Right atrium auricular region (tissue), 2 donors: ENCODE measurements around the gene ALDOC. TPM values are rescaled to one million over a fixed set of nuclear protein-coding genes. Genes with fewer than 3 reads are reported as not detected.
"Not testable (repeated sequence)": the region's sequence is repeated elsewhere in the genome, so short reads cannot be mapped to it uniquely, and the experiment has no call there.

Source experiments
- DNase-seq: peaks from one replicate; pipeline ENCODE4 v3.0.0-alpha.2; 2019; ENCODE audit warnings: low spot score
- H3K27ac ChIP-seq, 2 donors: fragments of 200-600 bp; sonication (generic); 1 replicate in 1 of 2; 2 replicates in 1 of 2; pipeline ENCODE4 v1.5.1; 2016 to 2019
- H3K27me3 ChIP-seq, 2 donors: fragments of 200-600 bp; sonication (generic); one replicate each; pipeline versions ENCODE4 v1.5.1 to v1.6.0; 2017 to 2019
- H3K36me3 ChIP-seq: fragments of 200-600 bp; sonication (generic); one replicate; pipeline ENCODE4 v1.5.1; 2016
- H3K4me1 ChIP-seq, 2 donors: fragments of 200-600 bp; sonication (generic); one replicate each; pipeline versions ENCODE4 v1.5.1 to v1.6.0; 2017 to 2019
- H3K4me3 ChIP-seq, 2 donors: fragments of 200-600 bp; sonication (generic); 1 replicate in 1 of 2; 2 replicates in 1 of 2; pipeline ENCODE4 v1.5.1; 2017 to 2019; ENCODE audit warnings: mild to moderate bottlenecking in 1 of 2, moderate library complexity in 1 of 2
- H3K9me3 ChIP-seq, 2 donors: fragments of 200-600 bp; sonication (generic); one replicate each; pipeline ENCODE4 v1.5.1; 2019
- total RNA-seq, 2 donors: library from RNA; depleted of rRNA; stranded (reverse); fragments of >200 nt; gene quantifications; one replicate each; pipeline ENCODE4 v1.1.0, GENCODE V29; 2016
- TF ChIP-seq, protein P1 (sequence below), 2 donors: fragments of 200-600 bp; sonication (generic); IDR thresholded peaks; one replicate each; pipeline ENCODE4 v1.5.1; 2019; ENCODE audit warnings: antibody characterized with exemption in 2 of 2

The ALDOC gene
- total RNA-seq, 2 donors from 2014 or later = 355 to 363 TPM

DNA sequence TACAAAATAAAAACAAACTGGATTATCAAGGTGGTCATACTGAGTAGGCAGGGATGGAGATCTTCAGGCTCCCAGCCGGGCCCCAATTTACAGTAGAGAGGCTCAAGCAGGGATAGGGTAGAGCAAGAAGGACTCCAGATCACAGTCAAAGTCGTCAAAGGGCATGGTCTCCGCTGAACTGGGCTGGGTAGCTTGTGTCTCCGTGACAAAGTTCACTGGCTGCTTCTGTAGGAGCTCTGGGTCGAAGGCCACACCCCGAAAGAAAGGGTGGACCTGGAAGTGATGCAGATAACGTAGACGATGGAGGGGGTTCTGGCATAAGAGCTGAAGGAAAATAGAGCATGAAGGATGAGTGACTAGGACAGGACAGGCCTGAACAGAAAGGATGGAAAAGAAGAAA, 33.7 kb upstream of the ALDOC start:
- DNase-seq = no peak
- Histone ChIP-seq H3K36me3 (peaks cover 15% of the 10 kb centered on the region), H3K4me3 (no peak overlapping the region), H3K27ac (no peak overlapping the region), H3K9me3 (no peaks in the 10 kb centered on the region), H3K4me1 (no peaks in the 10 kb centered on the region), H3K27me3 (no peaks in the 10 kb centered on the region)
- TF ChIP-seq, protein P1, sequence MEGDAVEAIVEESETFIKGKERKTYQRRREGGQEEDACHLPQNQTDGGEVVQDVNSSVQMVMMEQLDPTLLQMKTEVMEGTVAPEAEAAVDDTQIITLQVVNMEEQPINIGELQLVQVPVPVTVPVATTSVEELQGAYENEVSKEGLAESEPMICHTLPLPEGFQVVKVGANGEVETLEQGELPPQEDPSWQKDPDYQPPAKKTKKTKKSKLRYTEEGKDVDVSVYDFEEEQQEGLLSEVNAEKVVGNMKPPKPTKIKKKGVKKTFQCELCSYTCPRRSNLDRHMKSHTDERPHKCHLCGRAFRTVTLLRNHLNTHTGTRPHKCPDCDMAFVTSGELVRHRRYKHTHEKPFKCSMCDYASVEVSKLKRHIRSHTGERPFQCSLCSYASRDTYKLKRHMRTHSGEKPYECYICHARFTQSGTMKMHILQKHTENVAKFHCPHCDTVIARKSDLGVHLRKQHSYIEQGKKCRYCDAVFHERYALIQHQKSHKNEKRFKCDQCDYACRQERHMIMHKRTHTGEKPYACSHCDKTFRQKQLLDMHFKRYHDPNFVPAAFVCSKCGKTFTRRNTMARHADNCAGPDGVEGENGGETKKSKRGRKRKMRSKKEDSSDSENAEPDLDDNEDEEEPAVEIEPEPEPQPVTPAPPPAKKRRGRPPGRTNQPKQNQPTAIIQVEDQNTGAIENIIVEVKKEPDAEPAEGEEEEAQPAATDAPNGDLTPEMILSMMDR (IDR thresholded peaks at IDR 0.05) = no peak

DNA sequence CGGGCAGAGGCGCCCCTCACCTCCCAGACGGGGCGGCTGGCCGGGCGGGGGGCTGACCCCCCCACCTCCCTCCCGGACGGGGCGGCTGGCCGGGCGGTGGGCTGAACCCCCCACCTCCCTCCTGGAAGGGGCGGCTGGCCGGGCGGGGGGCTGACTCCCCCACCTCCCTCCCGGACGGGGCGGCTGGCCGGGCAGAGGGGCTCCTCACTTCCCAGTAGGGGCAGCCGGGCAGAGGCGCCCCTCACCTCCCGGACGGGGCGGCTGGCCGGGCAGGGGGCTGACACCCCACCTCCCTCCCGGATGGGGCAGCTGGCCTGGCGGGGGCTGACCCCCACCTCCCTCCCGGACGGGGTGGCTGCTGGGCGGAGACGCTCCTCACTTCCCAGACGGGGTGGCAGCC, 27.3 kb upstream of the ALDOC start:
- not testable (repeated sequence) for DNase-seq, H3K36me3 ChIP-seq, H3K27ac ChIP-seq, H3K27me3 ChIP-seq, H3K4me3 ChIP-seq, H3K4me1 ChIP-seq, H3K9me3 ChIP-seq

DNA sequence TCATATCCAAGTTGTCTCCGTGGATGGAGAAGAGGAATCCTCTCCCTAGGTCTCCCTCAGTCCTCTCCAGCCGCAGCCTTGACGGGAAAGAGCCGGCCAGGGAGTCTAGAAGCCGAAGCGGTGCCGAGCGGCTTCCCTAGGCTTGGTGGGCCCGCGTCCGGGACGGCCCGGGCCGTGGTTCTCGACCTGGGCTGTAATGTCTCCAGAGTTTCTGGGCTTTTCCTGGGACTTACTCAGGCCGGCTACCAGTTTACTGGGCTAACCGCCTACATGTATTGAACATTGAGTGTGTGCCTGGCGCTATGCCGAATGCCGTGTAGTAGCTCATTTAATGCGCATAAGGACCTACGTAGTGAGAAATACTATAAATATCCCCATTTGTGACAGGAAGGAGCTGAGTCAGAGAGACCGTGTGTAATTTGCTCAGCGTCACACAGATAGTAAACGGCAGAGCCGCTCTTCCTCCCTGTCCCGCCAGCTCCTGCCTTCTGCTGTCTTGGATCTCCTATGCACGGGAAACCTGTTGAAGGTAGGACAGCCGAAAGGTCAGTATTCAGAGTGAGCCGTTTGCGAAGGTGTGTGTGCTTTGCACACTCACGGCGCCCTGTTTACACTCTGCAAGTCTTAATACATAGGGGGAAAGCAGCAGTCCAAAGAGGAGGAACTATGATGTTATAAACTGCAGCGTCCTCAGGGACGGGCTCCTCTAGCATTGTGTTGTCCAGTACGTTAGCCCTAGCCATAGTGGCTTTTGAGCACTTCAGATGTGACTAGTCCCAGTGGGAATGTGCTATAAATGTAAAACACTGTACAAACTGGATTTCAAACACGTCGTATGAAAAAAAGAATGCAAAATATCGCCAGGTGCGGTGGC, 22.9 kb upstream of the ALDOC start:
- TF ChIP-seq, protein P1 (IDR thresholded peaks at IDR 0.05) = no peak
- DNase-seq = peak; percentile 73
- Histone ChIP-seq H3K36me3 (no peaks in the 10 kb centered on the region), H3K4me3 (peak overlapping the region; percentile 48 to 70), H3K4me1 (peaks cover 0 to 17% of the 10 kb centered on the region in 2 donors), H3K27me3 (no peaks in the 10 kb centered on the region), H3K9me3 (no peaks in the 10 kb centered on the region), H3K27ac (peak overlapping the region; percentile 93 to 96)

DNA sequence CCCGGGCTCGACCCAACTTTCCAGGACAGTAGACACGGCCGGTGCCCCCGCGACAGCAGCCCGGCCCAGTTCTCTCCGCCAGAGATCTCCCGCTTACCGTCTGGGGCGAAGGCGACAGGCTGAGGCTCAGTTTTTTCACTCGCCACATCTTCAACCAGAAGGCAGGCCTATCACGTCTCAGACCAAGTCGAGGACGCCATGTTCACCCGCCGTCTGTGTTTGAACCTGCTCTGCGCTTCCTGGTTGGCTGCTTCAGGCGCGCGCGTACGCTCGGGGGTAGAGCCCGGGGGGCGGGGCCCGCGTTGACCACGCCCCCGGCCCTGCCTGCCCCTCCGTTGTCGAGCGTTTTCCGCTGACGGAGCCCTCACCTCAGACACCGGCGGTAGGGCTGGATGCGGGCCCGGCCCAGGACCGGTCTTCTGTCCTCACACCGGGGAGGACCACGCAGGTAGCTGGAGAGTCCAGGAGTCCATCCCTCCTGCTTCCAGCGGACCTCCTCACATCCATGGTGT, 22.2 kb upstream of the ALDOC start, which contains the start of gene SPAG5:
Gene SPAG5 (minus strand): TSS at position 227 of the 512 bp plus-strand sequence. CDS start 79 bp downstream, at position 148.
- no peaks in the 10 kb centered on the region for H3K9me3 ChIP-seq
- peak within 1 kb of the TSS; percentile 48 to 70 for H3K4me3 ChIP-seq

DNA sequence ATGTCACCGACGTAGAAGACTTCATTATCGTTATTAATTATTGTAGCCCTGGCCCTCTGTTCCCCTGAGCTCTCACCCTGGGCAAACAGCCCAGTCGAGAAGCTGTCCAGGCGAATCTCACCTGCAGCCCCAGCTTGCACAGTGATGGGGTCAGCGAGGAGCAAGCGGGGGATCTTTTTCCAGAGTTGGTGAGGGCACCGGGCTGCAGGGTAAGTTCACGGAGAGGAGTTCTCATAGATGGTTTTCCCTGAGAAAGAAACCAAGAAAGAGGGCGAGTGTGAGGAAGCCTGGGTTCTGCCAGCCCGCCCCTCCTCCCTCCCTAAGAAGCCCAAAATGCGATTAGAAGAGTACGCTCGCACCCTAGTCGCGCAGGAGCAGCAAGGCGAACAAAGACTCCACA, 21.7 kb upstream of the ALDOC start:
- DNase-seq = no peak
- TF ChIP-seq, protein P1 (IDR thresholded peaks at IDR 0.05) = no peak

More for the DNA sequence above, 22.2 kb upstream of the ALDOC start, which contains the start of gene SPAG5:
- Histone ChIP-seq H3K27me3 (no peaks in the 10 kb centered on the region), H3K4me1 (peaks cover 0 to 17% of the 10 kb centered on the region in 2 donors), H3K36me3 (no peaks in the 10 kb centered on the region), H3K27ac (peak within 1 kb of the TSS; percentile 93 to 96)
- TF ChIP-seq, protein P1 (IDR thresholded peaks at IDR 0.05) = no peak
- peak; percentile 95 for DNase-seq

More for the DNA sequence above, 21.7 kb upstream of the ALDOC start:
- Histone ChIP-seq H3K27ac (peak overlapping the region in 1 of 2 donors; percentile 96), H3K27me3 (no peaks in the 10 kb centered on the region), H3K36me3 (no peaks in the 10 kb centered on the region), H3K4me3 (peak overlapping the region; percentile 48 to 70), H3K4me1 (peaks cover 0 to 17% of the 10 kb centered on the region in 2 donors), H3K9me3 (no peaks in the 10 kb centered on the region)
